K562 (cell line): ENCODE data around the gene CDCA4. TPM values are rescaled to one million over a fixed set of nuclear protein-coding genes. Genes with fewer than 3 reads are reported as not detected.

ENCODE experiments used
- GABPA ChIP-seq: fragments of 200-800 bp; sonication (Bioruptor generic); conservative IDR thresholded peaks from 2 replicates; pipeline ENCODE4 v1.6.1; 2016; ENCODE audit warnings: low read depth, missing genetic modification characterization, missing compliant biosample characterization
- GTF2A2 ChIP-seq: IDR thresholded peaks from 2 replicates; pipeline ENCODE4 v1.6.1; 2016; ENCODE audit warnings: mild to moderate bottlenecking, missing genetic modification characterization, missing compliant biosample characterization
- GTF2E2 ChIP-seq: fragments of 200-800 bp; sonication (Bioruptor generic); IDR thresholded peaks from 2 replicates; pipeline ENCODE4 v1.6.1; 2016; ENCODE audit warnings: missing genetic modification characterization, missing compliant biosample characterization
- JUND ChIP-seq, 2 experiments: IDR thresholded peaks; 2 replicates in 1 of 2; 3 replicates in 1 of 2; pipeline ENCODE4 v1.6.1; 2011; ENCODE audit warnings: borderline replicate concordance in 2 of 2, low read depth in 2 of 2, low read length in 2 of 2, improper control_type of control experiment in 1 of 2, missing biosample characterization in 1 of 2, missing genetic modification characterization in 1 of 2, missing genetic modification reagents in 1 of 2
- MEF2A ChIP-seq: IDR thresholded peaks from 2 replicates; pipeline ENCODE4 v1.6.1; 2011; ENCODE audit warnings: low read depth, mild to moderate bottlenecking, low read length, moderate library complexity; ENCODE audit not compliant: control insufficient read depth
- PATZ1 ChIP-seq: fragments of 250-450 bp; sonication (Bioruptor Pico); IDR thresholded peaks from 2 replicates; pipeline ENCODE4 v1.5.0; 2020; ENCODE audit warnings: mild to moderate bottlenecking, borderline replicate concordance
- PTBP1 ChIP-seq: fragments of 200-400 bp; formaldehyde crosslinking; IDR thresholded peaks from 2 replicates; pipeline ENCODE4 v1.6.1; 2017; ENCODE audit warnings: low read depth, low read length
- RB1 ChIP-seq: fragments of 450-650 bp; IDR thresholded peaks from 2 replicates; pipeline ENCODE4 v1.6.1; 2017; ENCODE audit warnings: low read depth, mild to moderate bottlenecking
- TAF9B ChIP-seq: fragments of 450-650 bp; IDR thresholded peaks from 2 replicates; pipeline ENCODE4 v1.6.1; 2018; ENCODE audit warnings: mild to moderate bottlenecking; ENCODE audit not compliant: partially characterized antibody
- TCF15 ChIP-seq: fragments of 250-450 bp; sonication (Bioruptor Pico); IDR thresholded peaks from 2 replicates; pipeline ENCODE4 v1.8.0; 2022; ENCODE audit warnings: moderate library complexity, mild to moderate bottlenecking, inconsistent platforms
- ZBTB40 ChIP-seq, 2 experiments: fragments of 450-650 bp in 1 of 2; sonication (generic) in 1 of 2; formaldehyde crosslinking in 1 of 2; IDR thresholded peaks; 2 replicates each; pipeline versions ENCODE4 v1.7.1 to v1.9.0; 2016 to 2022; ENCODE audit warnings: inconsistent platforms in 1 of 2, mild to moderate bottlenecking in 1 of 2, missing genetic modification reagents in 1 of 2
- ZBTB43 ChIP-seq: sonication (generic); formaldehyde crosslinking; IDR thresholded peaks from 2 replicates; pipeline ENCODE4 v1.8.0; 2023; ENCODE audit warnings: mild to moderate bottlenecking, missing genetic modification reagents
- polyA plus RNA-seq, 8 experiments: library from polyadenylated mRNA; depleted of rRNA in 4 of 8; stranded (reverse) in 5 of 8; unstranded in 3 of 8; fragments of >200 nt; fragmentation: Nextera tagmentation in 2 of 8; fragmentation: Illumina TruSeq in 1 of 8; extraction: Ambion mirVana in 2 of 8; extraction: Trizol in 1 of 8; gene quantifications; 2 replicates each; pipeline versions ENCODE4 v1.2.1 to v1.2.3, GENCODE V29; 2011 to 2014; ENCODE audit warnings: inconsistent platforms in 1 of 8, missing spikeins in 1 of 8
- total RNA-seq, 7 experiments: library from RNA; depleted of rRNA in 6 of 7; stranded (reverse); fragments of >200 nt in 6 of 7; fragmentation: Illumina TruSeq in 2 of 7; extraction: Trizol in 2 of 7; gene quantifications; 2 replicates each; pipeline versions ENCODE4 v1.2.1 to v1.2.3, GENCODE V29; 2011 to 2021; ENCODE audit warnings: low replicate concordance in 1 of 7

The CDCA4 gene
- total and polyA plus RNA-seq, 9 of the 15 experiments (the other 6 are each of a cell fraction or from before 2014, with no cell fraction given): 6.6 to 44.2 (median 23.0) TPM

GRCh38 chr14:104985675-104986486, 35.0 kb downstream of the CDCA4 start, which contains the start of gene CLBA1 (continued):
- TF ChIP-seq TAF9B: no peak
- TF ChIP-seq GTF2E2 (tag): no peak
- TF ChIP-seq ZBTB43 (CRISPR knock-in tag): no peak
- peak; percentile 85 for TF ChIP-seq GABPA (tag)
- TF ChIP-seq PTBP1: no peak
- no peak for TF ChIP-seq MEF2A
- TF ChIP-seq ZBTB40 (IDR thresholded peaks at IDR 0.05): peak; percentile 68; the same call in 1 of the 2 replicates
- TF ChIP-seq ZBTB40 (CRISPR knock-in tag; IDR thresholded peaks at IDR 0.05): no peak
- no peak for TF ChIP-seq PATZ1
- no peak for TF ChIP-seq GTF2A2 (tag)
- TF ChIP-seq RB1: 0 out of 2 replicates have a peak, but pooled peaks have one; percentile 38
- no peak for TF ChIP-seq TCF15 (CRISPR knock-in tag)
- TF ChIP-seq JUND (IDR thresholded peaks at IDR 0.05; ENCODE audit: borderline replicate concordance, low read depth, low read length): no peak
- TF ChIP-seq JUND (tag; IDR thresholded peaks at IDR 0.05; ENCODE audit: borderline replicate concordance, low read depth, low read length): no peak
